T follicular helper cell (primary cell): ENCODE data around the gene RAP1B.

Experiments
- DNase-seq: peaks from one replicate; pipeline ENCODE4 v3.0.0-alpha.2; 2020; ENCODE audit warnings: low read depth

RAP1B gene

DNA sequence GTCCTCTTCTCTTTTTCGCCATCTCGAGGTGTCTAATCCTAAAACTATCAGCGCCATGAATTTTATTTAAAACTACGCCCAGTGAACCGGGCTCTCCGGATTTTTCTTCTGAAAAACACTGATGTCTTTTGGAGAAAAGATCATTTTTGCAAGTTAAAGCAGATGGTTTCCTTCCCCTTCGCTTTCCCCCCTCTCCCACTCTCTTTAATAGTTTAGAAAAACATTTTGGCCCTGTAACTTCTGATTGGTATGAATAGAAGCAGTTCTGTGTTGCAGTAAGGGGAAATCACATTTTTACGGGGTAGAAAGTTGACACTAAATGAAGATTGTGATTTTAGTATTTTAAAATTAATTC is 1.1 kb downstream of the RAP1B start:
- no peak for DNase-seq

DNA sequence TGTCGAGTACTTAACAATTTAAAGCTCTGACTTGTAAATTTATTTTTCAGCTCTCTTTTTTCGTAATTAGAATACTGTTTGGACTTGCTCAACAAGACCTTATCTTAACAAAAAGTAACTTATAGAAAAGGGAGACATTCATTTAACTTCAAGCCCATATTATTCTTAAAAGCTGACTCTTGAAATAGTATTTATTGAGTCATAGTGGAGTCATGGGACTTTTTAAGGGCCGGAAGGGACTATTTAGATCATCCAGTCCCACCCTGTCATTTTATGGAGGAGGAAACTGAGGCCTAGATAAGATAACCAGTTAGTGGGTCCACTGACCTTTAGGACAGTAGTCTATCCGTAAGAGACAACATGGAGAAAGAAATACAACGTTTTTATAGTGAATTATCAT is 1.5 kb downstream of the RAP1B start:
- no peak for DNase-seq

DNA sequence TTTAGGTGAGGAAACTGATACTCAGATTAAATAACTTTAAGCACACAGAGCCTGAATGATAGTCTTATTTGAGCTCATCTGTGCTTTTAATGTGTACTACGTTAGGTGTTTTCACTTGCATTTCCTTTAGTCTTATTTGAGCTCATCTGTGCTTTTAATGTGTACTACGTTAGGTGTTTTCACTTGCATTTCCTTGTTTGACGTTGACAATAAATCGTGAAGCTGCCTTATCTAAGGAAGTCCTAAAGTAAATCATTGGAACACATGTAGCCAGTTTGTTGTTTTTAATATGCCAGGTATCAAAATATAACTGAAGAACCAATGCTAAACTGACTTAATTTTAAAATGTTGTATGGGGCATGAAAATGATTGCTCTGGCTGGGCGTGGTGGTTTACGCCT is 2.0 kb downstream of the RAP1B start:
- DNase-seq: no peak

DNA sequence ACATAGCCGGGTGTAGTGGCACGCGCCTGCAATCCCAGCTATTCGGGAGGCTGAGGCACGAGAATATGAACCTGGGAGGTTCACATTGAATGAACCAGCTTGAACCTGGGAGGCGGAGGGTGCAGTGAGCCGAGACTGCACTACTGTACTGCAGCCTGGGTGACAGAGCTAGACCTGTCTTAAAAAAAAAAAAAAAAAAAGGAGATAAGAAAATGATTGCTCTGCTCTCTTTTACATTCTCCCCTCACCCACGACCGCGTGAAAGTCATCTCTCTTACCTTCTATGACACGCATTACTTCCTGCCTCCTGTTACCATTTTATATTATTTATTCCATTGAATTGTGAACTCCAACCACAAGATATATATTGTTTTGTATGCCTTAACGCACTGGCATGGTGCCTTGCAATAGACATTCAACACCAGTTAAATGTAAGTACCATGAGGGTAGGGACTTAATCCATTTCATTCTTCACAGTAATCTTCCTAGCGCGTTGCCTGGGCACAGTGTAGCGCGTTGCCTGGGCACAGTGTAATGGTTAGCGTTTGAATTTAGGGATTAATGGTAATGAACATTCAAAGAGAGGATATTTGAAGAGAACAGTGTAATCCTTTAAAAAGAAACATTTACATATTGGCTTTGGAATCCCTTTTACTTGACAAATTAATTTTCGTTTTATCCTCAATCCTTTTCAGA is 2.7 kb downstream of the RAP1B start:
- DNase-seq: peak; percentile 35

DNA sequence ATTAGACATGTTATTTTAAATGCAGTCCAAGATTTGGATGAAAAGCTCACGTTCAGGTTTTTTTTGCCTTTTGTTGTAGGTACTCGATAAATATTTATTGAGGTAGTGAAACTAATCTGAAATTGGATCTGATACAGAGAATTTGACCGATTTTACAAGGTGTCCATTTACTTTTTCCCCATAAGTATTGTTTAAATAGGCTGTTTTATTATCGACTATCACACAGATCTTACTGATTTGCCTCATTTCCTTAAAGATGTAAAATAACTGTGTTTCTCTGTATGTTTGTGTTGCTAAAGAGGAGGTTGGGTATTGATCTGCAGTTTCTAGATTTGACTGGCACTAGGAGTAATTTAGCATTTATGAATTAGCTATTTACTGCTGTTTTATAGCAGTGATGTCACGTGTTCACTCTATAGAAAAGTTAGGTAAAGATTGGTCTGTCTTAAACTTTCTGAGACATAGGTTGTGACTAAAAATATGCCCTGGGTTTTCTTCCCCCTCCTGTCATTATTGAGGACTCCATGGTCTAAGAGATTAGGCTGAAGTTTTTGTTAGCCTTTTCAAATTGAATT is 3.5 kb downstream of the RAP1B start:
- no peak for DNase-seq

DNA sequence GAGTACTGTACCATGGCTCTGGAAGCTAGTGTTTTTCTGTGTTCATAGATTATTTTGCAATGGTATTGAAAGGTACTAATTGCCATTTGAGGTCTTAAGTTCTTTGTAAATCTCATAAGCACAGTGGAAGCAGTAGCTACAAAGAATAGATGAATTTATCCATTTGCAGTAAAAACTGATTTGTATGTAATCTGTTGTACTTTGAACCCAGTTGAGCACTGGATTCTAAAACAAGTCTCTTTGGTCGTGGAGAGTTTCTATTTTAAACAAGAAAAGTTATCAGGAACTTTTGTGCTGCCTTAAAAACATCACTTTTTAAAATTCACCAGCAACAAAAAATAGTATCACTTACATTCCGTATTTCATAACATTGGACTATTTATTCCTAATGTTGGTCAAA is 4.1 kb downstream of the RAP1B start:
- no peak for DNase-seq

DNA sequence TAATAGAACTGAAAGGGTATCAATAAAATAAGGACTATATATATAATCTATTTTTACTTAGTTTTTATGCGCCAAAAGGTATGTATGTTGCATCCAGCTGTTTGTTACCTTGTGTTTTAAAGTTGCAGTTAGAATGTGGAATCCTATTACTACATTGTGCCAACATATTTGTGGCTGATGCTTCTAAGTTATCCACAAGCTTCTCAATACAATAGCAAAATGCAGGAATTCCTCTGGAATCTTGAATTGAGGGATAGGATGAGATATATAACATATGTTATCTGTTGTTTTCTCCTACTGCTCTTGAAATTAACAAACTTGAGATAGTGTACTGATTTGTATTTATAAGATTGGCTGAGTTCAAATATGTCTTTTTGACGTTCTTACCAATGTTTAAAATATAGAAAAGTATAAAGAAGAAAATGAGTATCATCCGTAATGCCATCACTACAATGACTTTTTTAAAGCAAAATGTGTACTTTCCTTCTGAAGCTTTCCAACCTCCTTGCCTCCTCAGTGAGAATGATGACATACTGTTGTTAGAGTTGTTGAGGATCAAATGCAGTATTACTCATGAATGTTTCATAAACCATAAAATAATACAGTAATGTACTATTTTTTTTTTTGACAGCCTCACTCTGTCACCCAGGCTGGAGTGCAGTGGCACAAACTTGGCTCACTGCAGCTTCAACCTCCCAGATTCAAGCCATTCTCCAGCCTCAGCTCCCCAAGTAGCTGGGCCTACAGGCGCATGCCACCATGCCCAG is 6.6 kb downstream of the RAP1B start:
- no peak for DNase-seq

DNA sequence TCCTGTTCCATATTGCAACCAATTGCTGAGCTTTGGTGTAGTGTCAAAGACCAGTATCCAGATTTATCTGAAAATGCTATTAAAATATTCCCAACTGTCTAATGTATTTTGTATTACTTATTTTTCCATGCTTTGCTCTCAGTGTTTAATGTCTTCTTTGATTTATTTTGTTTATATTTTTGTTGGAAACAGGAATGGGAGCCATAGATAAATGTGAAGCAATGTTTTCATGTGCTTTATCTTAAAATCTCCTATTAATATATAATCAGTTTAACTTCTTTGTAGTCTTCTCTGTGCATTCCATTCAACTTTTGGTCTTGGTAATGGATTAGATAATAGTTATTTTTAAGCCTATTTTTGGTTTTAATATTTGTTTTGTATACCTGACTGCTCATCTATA is 8.8 kb downstream of the RAP1B start:
- DNase-seq: no peak

DNA sequence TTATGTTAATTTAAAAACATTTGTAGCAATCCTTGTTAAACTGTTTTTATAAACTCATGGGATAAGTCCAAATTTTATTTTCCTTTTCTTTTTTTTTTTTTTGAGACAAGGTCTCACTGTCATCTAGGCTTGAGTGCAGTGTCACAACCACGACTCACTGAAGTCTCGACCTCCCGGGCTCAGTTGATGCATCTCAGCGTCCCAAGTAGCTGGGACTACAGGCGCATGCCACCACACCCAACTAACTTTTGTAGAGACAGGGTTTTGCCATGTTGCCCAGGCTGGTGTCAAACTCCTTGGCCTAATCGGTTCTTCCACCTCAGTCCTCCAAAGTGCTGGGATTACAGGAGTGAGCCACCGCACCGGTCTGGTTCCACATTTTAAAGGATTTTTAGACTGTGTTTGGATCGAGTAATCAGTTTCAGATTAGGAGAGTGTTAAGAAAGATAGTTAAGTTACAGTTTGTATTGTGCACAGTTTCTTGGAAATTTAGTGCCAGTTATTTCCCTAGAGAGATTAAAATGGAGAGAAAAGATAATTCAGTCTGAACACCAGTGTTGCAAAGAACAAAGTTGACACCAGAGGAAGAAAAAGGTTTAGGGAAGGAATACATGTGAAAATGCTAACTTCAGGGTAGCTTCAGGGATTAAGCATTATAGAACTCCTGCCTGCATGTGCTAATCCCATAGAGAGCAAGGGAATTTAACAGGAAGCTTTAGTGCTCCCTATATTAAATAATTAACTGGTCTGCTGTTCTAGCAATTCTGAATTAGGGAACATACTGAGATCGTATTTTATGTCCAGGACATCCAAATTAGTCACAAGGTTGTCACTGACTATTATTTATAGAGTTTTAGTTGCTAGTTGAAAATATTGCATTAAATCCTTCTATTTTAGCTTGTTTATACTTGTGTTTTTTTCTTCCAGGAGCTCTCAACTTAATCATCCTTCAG is 10.1 kb downstream of the RAP1B start:
- no peak for DNase-seq

DNA sequence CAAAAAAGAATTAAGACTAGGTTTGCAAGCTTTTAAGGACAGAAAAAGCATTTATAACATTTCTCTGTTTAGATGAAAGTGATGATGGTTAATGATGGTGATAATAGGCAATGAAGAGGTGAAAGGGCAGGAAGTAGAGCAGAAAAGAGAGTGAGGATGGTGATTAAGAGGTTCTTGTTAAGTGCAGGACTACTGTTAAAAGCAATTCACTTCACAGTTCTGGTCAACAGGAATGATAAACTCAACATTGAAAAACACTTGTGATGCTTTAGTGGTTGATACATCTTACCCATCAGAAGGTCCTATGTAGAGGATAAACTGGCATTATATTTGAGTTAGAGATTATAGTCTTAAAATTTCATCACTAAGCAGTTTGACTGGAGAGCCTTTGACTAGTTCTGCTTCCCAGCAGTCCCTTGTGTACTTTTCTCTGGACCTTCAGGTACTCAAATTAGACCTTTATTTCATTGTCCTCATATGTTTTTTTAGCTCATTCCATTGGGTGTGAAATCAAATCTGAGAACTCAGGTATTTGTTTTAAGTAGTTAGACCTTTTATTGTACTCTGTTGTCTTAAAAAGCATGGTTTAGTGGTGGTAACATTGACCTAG is 10.9 kb downstream of the RAP1B start:
- no peak for DNase-seq

DNA sequence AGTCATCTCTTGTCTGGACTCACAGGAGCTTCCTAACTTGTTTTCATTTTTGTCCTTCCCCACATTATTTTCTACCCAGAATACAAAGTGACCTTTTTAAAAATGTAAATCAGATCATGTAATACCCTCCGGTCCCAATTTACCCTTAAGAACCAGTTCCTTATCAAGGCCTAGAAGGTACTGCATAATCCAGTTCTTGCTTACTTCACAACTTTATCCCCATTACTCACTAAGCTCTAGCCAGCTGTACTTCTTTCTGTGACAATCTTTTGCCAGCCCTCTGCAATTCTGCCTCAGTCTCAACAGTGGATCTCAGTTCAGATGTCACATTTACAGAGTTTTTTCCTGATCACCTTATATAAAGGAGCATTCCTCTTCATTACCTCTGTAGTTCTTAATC is 11.6 kb downstream of the RAP1B start:
- DNase-seq: no peak

DNA sequence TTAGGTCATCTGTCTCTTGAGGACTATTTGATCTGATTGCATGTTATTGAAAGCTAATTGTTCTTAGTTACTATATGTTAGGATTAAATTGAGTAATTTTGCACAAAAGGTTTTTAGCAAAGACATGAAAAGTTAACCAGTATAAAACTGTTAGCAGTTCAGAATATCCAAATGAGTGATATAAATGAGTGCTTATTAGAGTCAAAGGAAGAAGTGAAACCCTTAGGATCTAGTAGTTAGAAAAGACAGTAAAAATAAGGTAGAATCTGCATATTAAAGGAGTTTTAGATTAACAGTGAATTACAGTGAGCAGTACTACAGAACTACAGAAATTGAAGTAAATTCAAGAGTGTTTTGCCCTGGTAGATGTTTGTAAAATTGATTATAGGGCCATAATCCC is 12.4 kb downstream of the RAP1B start:
- no peak for DNase-seq

DNA sequence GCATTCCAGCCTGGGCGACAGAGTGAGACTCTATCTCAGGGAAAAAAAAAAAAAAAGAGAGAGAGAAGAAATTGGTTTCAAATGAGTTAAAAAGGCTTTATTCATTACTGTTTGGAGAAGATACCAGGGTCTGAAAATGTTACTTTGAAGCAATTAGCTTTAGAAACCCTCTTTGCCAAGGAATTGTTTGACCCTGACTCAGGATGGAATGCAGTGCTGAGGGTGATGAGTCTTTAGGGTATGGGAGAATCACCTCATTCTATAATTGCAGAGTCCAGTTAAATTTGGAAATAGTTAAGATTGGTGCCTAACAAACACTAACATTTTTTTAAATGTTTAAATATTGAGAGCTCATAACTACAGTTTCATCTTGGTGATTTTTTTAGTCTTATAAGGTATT is 13.3 kb downstream of the RAP1B start:
- DNase-seq: no peak

DNA sequence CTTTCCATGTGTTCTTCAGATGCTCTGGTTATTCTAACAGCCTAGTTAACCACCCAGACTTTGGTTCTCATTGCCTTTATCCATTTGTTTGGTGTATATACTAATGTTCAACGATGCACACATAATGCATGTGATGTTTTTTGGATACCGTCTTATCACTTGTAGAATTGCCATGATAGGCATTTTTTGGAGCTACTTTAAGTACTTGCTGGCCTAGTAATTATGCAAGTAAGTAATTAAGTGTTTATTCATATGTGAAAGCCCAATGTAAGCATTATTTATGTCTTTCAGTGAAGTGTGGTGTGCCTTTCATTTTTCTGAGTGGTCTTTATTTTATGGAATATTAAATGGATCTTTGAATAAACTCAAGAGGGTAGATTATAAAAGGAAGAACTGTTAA is 14.2 kb downstream of the RAP1B start:
- no peak for DNase-seq

DNA sequence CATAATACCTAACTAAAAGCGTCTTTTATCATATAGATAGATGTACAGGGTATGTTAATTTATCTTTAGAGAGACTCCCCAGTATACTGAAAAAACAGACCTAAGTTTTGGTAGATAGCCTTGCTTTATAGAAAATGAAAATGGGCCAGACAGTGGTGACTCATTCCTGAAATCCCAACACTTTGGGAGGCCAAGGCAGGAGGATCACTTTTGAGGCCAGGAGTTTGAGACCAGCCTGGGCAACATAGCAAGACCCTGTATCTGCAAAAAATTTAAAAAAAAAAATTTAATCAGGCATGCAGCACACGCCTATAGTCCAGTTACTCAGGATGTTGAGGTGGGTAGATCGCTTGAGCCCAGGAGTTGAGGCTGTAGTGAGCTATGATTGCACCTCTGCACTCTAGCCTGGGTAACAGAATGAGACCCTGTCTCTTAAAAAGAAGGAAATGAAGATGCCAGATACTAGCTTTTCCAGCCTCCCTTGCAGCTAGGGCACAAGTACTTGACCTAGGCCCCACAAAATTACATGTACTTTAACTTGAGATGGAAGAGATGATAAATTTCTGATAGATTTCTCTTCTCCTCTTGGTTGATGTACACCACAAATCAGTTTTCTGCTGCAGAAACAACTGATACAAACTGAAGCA is 17.1 kb downstream of the RAP1B start:
- DNase-seq: no peak

DNA sequence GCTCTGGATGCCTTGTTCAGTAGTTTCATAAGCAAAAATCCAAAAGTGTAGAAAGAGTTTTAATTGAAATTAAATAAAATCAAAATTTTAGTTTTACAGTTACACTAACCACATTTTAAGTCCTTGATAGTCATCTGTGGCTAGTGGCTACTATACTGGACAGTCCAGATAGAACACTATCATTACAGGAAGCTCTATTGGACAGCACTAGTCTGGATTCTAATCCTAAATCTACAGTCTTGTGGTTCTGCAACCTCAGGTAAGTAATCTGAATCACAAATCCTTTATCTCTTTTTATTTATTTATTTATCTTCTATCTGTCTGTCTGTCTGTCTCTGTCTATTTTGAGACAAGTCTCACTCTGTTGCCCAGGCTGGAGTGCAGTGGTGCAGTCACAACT is 18.0 kb downstream of the RAP1B start:
- no peak for DNase-seq

DNA sequence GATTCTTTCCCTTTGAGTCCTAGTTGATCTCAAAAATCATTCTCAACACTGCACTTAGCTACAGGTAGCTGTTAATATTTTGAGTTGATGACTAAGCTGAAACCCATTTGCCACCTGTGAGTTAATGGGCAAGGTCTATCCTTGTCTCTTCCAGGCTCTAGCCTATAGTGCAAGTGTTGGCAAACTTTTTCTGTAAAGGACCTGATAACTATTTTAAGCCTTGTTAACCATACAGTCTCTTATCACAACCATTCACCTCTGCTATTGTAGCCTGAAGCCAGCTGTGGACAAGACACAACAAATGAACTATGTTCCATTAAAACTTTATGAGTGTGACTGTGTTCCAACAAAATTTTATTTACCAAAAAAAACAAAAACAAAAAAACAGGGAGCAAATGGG is 19.4 kb downstream of the RAP1B start:
- no peak for DNase-seq

DNA sequence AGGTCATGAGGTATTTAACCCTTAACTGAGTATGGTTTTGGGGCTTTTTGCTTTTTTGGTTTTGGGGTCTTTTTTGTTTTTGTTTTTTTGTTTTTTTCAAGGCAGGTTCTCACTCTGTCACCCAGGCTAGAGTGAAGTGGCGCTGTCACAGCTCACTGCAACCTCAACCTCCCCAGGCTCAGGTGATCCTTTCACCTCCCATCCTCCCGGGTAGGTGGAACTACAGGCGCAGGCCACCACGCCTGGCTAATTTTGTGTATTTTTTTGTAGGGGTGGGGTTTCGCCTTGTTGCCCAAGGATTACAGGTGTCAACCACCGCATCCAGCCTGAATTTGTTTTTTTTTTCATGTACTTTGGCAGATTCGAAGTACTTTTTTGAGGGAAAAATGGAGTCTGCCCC is 19.9 kb downstream of the RAP1B start:
- no peak for DNase-seq

DNA sequence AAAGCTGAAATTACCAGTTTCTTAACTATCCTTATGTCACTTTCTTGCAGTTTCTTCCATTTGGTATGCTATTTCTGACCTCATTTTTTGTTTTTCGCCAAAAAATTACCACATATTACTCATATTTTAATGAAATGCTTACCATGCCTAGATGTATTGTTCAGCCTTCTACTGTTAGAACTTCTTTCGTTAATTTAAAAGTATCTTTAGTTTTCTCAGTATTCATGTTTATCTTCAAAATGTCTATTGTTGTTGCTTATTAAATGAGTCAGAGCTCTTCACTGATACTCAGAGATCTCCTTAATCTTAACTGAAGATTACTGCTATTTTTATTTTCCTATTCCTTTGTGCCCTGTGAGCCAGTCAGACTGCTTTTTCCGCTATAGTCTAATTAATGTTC is 20.5 kb downstream of the RAP1B start:
- DNase-seq: no peak

DNA sequence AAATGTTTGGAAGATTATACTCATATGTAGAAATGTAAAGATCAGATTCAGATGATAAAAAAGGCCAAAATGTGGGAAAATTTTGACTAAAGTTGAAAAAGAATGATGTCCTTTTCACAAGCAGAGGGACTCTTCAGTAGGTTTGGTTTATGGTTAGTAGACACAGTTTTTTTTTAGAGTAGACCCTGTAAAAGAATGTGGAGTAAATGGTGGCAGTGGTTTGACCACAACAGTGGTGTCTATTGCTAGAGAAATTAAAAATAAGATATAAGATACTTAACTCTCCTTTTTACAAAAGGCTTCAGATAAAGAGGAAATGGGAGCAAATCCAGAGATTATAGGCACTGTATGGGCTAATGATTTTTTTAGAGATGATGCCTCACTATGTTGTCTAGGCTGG is 21.8 kb downstream of the RAP1B start:
- no peak for DNase-seq
